ENCODE results near the gene UBXN7.
"Not testable (repeated sequence)": the region's sequence is repeated elsewhere in the genome, so short reads cannot be mapped to it uniquely, and the experiment has no call there.

DNA sequence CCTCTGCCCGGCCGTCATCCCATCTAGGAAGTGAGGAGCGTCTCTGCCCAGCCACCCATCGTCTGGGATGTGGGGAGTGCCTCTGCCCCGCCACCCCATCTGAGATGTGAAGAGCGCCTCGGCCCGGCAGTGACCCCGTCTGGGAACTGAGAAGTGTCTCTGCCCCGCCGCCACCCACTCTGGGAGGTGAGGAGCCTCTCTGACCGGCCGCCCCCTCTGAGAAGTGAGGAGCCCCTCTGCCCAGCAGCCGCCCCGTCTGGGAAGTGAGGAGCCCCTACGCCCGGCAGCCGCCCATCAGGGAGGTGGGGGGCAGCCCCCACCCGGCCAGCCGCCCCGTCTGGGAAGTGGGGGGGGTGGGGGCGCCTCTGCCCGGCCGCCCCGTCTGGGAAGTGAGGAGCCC is 46.8 kb downstream of the UBXN7 start:
- TF ChIP-seq POLR2A (IDR thresholded peaks at IDR 0.05), result not testable (repeated sequence)
- TF ChIP-seq, protein P1, sequence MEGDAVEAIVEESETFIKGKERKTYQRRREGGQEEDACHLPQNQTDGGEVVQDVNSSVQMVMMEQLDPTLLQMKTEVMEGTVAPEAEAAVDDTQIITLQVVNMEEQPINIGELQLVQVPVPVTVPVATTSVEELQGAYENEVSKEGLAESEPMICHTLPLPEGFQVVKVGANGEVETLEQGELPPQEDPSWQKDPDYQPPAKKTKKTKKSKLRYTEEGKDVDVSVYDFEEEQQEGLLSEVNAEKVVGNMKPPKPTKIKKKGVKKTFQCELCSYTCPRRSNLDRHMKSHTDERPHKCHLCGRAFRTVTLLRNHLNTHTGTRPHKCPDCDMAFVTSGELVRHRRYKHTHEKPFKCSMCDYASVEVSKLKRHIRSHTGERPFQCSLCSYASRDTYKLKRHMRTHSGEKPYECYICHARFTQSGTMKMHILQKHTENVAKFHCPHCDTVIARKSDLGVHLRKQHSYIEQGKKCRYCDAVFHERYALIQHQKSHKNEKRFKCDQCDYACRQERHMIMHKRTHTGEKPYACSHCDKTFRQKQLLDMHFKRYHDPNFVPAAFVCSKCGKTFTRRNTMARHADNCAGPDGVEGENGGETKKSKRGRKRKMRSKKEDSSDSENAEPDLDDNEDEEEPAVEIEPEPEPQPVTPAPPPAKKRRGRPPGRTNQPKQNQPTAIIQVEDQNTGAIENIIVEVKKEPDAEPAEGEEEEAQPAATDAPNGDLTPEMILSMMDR (IDR thresholded peaks at IDR 0.05), result not testable (repeated sequence)

All from gastroesophageal sphincter (tissue), 3 donors.